Mesendoderm (in vitro differentiated cells): ENCODE measurements around the gene FGFBP1.
A peak's percentile ranks its signal among the peaks of the same experiment; 100 is the strongest.

Source experiments
- DNase-seq: peaks from one replicate; pipeline ENCODE4 v3.0.0; 2013
- H2AK5ac ChIP-seq: 2 replicates; pipeline ENCODE4 v1.6.1; 2013; ENCODE audit warnings: low read length, inconsistent platforms
- H2BK120ac ChIP-seq: 2 replicates; pipeline ENCODE4 v1.6.1; 2013; ENCODE audit warnings: low read depth, mild to moderate bottlenecking, low read length, moderate library complexity, mixed read lengths
- H2BK15ac ChIP-seq: replicated peaks from 2 replicates; pipeline ENCODE4 v1.6.1; 2013; ENCODE audit warnings: low read depth, mild to moderate bottlenecking, moderate library complexity
- H2BK5ac ChIP-seq: 2 replicates; pipeline ENCODE4 v1.6.1; 2013; ENCODE audit warnings: low read length, inconsistent platforms
- H3K18ac ChIP-seq: 2 replicates; pipeline ENCODE4 v1.6.1; 2013; ENCODE audit warnings: mild to moderate bottlenecking, low read length, mixed read lengths
- H3K23ac ChIP-seq: one replicate; pipeline ENCODE4 v1.6.1; 2013; ENCODE audit warnings: low read length
- H3K27ac ChIP-seq: 2 replicates; pipeline ENCODE4 v1.5.1; 2013; ENCODE audit warnings: low read depth, mild to moderate bottlenecking, inconsistent platforms, low read length, moderate library complexity
- H3K27me3 ChIP-seq: 2 replicates; pipeline ENCODE4 v1.6.1; 2013; ENCODE audit warnings: low read length, control low read depth, mild to moderate bottlenecking, inconsistent platforms; ENCODE audit not compliant: insufficient read depth, poor library complexity
- H3K36me3 ChIP-seq: 2 replicates; pipeline ENCODE4 v1.6.1; 2013; ENCODE audit warnings: low read length, inconsistent platforms; ENCODE audit not compliant: control insufficient read depth, insufficient read depth
- H3K4ac ChIP-seq: one replicate; pipeline ENCODE4 v1.6.1; 2013; ENCODE audit warnings: low read depth, mild to moderate bottlenecking, low read length, moderate library complexity
- H3K4me1 ChIP-seq: 2 replicates; pipeline ENCODE4 v1.6.1; 2013; ENCODE audit warnings: low read depth, low read length, inconsistent platforms; ENCODE audit not compliant: control insufficient read depth
- H3K4me2 ChIP-seq: 2 replicates; pipeline ENCODE4 v1.6.1; 2013; ENCODE audit warnings: low read length
- H3K4me3 ChIP-seq: 2 replicates; pipeline ENCODE4 v1.5.1; 2013; ENCODE audit warnings: mild to moderate bottlenecking, low read length
- H3K56ac ChIP-seq: one replicate; pipeline ENCODE4 v1.6.1; 2013; ENCODE audit warnings: low read length
- H3K79me1 ChIP-seq: 2 replicates; pipeline ENCODE4 v1.6.1; 2013; ENCODE audit warnings: low read length, inconsistent platforms
- H3K79me2 ChIP-seq: 2 replicates; pipeline ENCODE4 v1.6.1; 2013; ENCODE audit warnings: mild to moderate bottlenecking, low read length; ENCODE audit not compliant: control insufficient read depth, insufficient read depth
- H3K9ac ChIP-seq: 2 replicates; pipeline ENCODE4 v1.6.1; 2013; ENCODE audit warnings: low read length, inconsistent platforms
- H4K5ac ChIP-seq: one replicate; pipeline ENCODE4 v1.6.1; 2013; ENCODE audit warnings: low read length
- H4K8ac ChIP-seq: one replicate; pipeline ENCODE4 v1.6.1; 2013; ENCODE audit warnings: low read depth, mild to moderate bottlenecking, control low read depth, low read length, moderate library complexity
- WGBS: extraction: QIAGEN DNeasy Blood & Tissue Kit; methylation state at CpG from one replicate; pipeline ENCODE4 v1.1.7; 2013; ENCODE audit warnings: low lambda C conversion rate, missing lambda C conversion rate; ENCODE audit not compliant: insufficient coverage; ENCODE audit errors: extremely low coverage; 5-methylcytosine and 5-hydroxymethylcytosine counted together

The FGFBP1 gene

GRCh38 chr4:15963576-15963975 lies 25.0 kb upstream of the FGFBP1 start:
- H3K27ac ChIP-seq: no peak overlapping the region
- no peak for DNase-seq
- H3K4me2 ChIP-seq: no peak overlapping the region
- no peak overlapping the region for H3K18ac ChIP-seq
- H2BK5ac ChIP-seq: no peak overlapping the region
- H2BK120ac ChIP-seq: no peak overlapping the region
- H3K79me2 ChIP-seq: no peaks in the 10 kb centered on the region
- H2BK15ac ChIP-seq: no peak overlapping the region
- no peak overlapping the region for H3K23ac ChIP-seq
- WGBS: no CpG with 5 or more reads among the region's 4 CpGs
- H3K56ac ChIP-seq: no peak overlapping the region
- no peaks in the 10 kb centered on the region for H3K4me1 ChIP-seq
- H3K9ac ChIP-seq: no peak overlapping the region
- no peak overlapping the region for H3K4ac ChIP-seq
- H2AK5ac ChIP-seq: no peak overlapping the region
- H3K79me1 ChIP-seq: no peaks in the 10 kb centered on the region
- no peaks in the 10 kb centered on the region for H3K27me3 ChIP-seq
- no peak overlapping the region for H3K4me3 ChIP-seq
- H4K8ac ChIP-seq: no peak overlapping the region
- no peak overlapping the region for H4K5ac ChIP-seq
- H3K36me3 ChIP-seq: no peaks in the 10 kb centered on the region

DNA sequence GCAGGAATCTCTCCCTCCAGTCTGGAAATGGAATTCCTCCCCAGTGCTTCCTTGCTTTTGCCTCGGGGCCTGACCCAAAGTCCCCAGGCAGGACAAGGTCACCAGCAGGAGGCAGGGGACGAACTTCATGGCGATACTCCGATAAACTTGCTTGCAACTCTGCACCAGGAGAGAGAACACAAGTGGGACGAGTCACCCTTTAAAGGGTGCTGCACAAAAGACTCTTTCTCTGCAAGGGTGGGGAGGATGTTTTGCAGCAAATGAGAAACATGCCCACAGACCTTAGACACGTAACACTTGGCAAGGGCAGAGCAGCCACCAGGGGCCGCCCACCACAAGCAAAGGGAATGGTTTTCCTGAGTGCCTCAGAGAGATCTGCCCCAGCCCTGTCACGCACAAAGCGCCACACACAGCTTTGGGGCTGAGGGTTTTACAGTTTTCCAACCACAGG lies 24.5 kb upstream of the FGFBP1 start, which contains the start of gene FGFBP2:
Gene FGFBP2 (minus strand): TSS at position 175 of the 451 bp plus-strand sequence. CDS start 46 bp downstream, at position 129.
- no CpG with 5 or more reads among the region's 9 CpGs for WGBS
- Histone ChIP-seq H2BK120ac (no peak within 1 kb of the TSS), H4K8ac (no peak within 1 kb of the TSS), H3K79me1 (no peaks in the 10 kb centered on the region), H3K56ac (no peak within 1 kb of the TSS), H2BK15ac (no peak within 1 kb of the TSS), H3K27me3 (no peaks in the 10 kb centered on the region), H2AK5ac (no peak within 1 kb of the TSS), H2BK5ac (no peak within 1 kb of the TSS), H3K4me2 (no peak within 1 kb of the TSS), H3K18ac (no peak within 1 kb of the TSS), H3K23ac (no peak within 1 kb of the TSS), H4K5ac (no peak within 1 kb of the TSS), H3K79me2 (no peaks in the 10 kb centered on the region), H3K4ac (no peak within 1 kb of the TSS), H3K27ac (no peak within 1 kb of the TSS), H3K9ac (no peak within 1 kb of the TSS), H3K4me3 (no peak within 1 kb of the TSS), H3K4me1 (no peaks in the 10 kb centered on the region), H3K36me3 (no peaks in the 10 kb centered on the region)
- DNase-seq: peak; percentile 77

DNA sequence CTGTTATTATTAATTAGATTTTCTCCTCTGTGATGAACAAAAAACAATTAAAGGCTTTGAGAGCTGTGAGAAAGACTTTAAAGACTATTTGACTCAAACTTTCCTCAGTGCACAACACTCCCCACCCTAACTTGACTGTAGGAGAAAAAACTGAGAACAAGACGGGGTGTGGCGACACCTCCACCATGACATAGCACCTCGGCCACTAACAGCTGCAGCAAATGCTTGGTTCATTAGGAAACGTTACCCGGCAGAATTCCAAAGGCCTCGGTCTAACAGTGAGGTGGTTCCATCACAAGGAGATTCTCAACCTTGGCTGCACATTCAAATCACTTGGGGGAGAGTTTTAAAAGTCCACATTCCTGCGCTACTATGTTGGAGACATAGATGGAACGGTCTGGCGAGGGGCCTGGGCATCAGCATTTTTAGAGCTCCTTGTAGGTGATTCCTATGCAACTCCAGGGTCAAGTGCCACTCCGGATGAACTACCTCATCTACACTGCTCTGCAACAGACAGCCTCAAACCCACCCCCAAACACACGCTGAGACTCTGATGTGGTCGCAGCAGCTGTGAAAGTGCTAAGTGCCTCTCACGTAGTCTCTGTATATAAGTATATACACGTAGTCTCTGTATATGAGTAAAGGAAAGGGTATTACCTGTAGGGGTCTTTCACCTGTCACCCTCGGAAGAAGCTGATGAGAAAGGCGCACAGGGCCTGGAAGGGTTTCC lies 23.4 kb upstream of the FGFBP1 start:
- no peak overlapping the region for H2BK15ac ChIP-seq
- no peak overlapping the region for H3K27ac ChIP-seq
- H3K36me3 ChIP-seq: no peaks in the 10 kb centered on the region
- H2AK5ac ChIP-seq: no peak overlapping the region
- DNase-seq: peak; percentile 61
- H3K18ac ChIP-seq: no peak overlapping the region
- H3K79me2 ChIP-seq: no peaks in the 10 kb centered on the region
- H3K4me2 ChIP-seq: no peak overlapping the region
- no peak overlapping the region for H3K23ac ChIP-seq
- H4K5ac ChIP-seq: no peak overlapping the region
- no CpG with 5 or more reads among the region's 16 CpGs for WGBS
- no peak overlapping the region for H3K4ac ChIP-seq
- no peak overlapping the region for H2BK5ac ChIP-seq
- H3K27me3 ChIP-seq: no peaks in the 10 kb centered on the region
- no peaks in the 10 kb centered on the region for H3K79me1 ChIP-seq
- H3K4me1 ChIP-seq: no peaks in the 10 kb centered on the region
- no peak overlapping the region for H4K8ac ChIP-seq
- H3K4me3 ChIP-seq: no peak overlapping the region
- no peak overlapping the region for H3K56ac ChIP-seq
- H3K9ac ChIP-seq: no peak overlapping the region
- no peak overlapping the region for H2BK120ac ChIP-seq

GRCh38 chr4:15958562-15958961 lies 20.0 kb upstream of the FGFBP1 start:
- no peak overlapping the region for H3K4me2 ChIP-seq
- H3K9ac ChIP-seq: no peak overlapping the region
- H2AK5ac ChIP-seq: no peak overlapping the region
- no peak for DNase-seq
- H4K8ac ChIP-seq: no peak overlapping the region
- WGBS: no CpG with 5 or more reads among the region's 2 CpGs
- H3K27me3 ChIP-seq: no peaks in the 10 kb centered on the region
- H3K27ac ChIP-seq: no peak overlapping the region
- H3K4ac ChIP-seq: no peak overlapping the region
- H3K23ac ChIP-seq: no peak overlapping the region
- H3K18ac ChIP-seq: no peak overlapping the region
- H3K4me3 ChIP-seq: no peak overlapping the region
- no peak overlapping the region for H2BK120ac ChIP-seq
- no peaks in the 10 kb centered on the region for H3K79me2 ChIP-seq
- H3K4me1 ChIP-seq: no peaks in the 10 kb centered on the region
- H3K36me3 ChIP-seq: no peaks in the 10 kb centered on the region
- H3K56ac ChIP-seq: no peak overlapping the region
- H3K79me1 ChIP-seq: no peaks in the 10 kb centered on the region
- H2BK15ac ChIP-seq: no peak overlapping the region
- H4K5ac ChIP-seq: no peak overlapping the region
- H2BK5ac ChIP-seq: no peak overlapping the region

GRCh38 chr4:15956179-15956850 lies 17.8 kb upstream of the FGFBP1 start:
- Histone ChIP-seq H2BK120ac (no peak overlapping the region), H3K4me1 (no peaks in the 10 kb centered on the region), H3K23ac (no peak overlapping the region), H4K8ac (no peak overlapping the region), H3K79me2 (no peaks in the 10 kb centered on the region), H3K9ac (no peak overlapping the region), H3K79me1 (no peaks in the 10 kb centered on the region), H3K4me3 (no peak overlapping the region), H2BK15ac (no peak overlapping the region), H3K56ac (no peak overlapping the region), H2BK5ac (no peak overlapping the region), H3K4me2 (no peak overlapping the region), H3K27me3 (no peaks in the 10 kb centered on the region), H3K27ac (no peak overlapping the region), H3K18ac (no peak overlapping the region), H3K36me3 (no peaks in the 10 kb centered on the region), H3K4ac (no peak overlapping the region), H4K5ac (no peak overlapping the region), H2AK5ac (no peak overlapping the region)
- peak; percentile 90 for DNase-seq
- WGBS: no CpG with 5 or more reads among the region's 9 CpGs
